HFFc6 (cell line): ENCODE measurements around the gene FAM53B. TPM values are rescaled to one million over a fixed set of nuclear protein-coding genes. Genes with fewer than 3 reads are reported as not detected.

Experiments
- DNase-seq: peaks from one replicate; pipeline ENCODE4 v3.0.0-alpha.2; 2018
- H3K27ac Mint-ChIP-seq: 2 replicates; pipeline ENCODE4 v1.8.0; 2020; ENCODE audit warnings: mild to moderate bottlenecking, mixed read lengths
- H3K27me3 Mint-ChIP-seq: 2 replicates; pipeline ENCODE4 v1.8.0; 2021; ENCODE audit warnings: mild to moderate bottlenecking, moderate library complexity, mixed read lengths; ENCODE audit not compliant: insufficient read depth
- H3K36me3 Mint-ChIP-seq: 2 replicates; pipeline ENCODE4 v1.8.0; 2021; ENCODE audit warnings: low read depth, mixed read lengths
- H3K4me1 Mint-ChIP-seq: 2 replicates; pipeline ENCODE4 v1.8.0; 2020; ENCODE audit warnings: low read depth, mixed read lengths
- H3K4me3 Mint-ChIP-seq: 2 replicates; pipeline ENCODE4 v1.8.0; 2020; ENCODE audit warnings: mild to moderate bottlenecking, moderate library complexity, mixed read lengths
- H3K9me3 Mint-ChIP-seq: 2 replicates; pipeline ENCODE4 v1.8.0; 2020; ENCODE audit warnings: mild to moderate bottlenecking, mixed read lengths
- total RNA-seq, 6 experiments: library from RNA; stranded (reverse); fragmentation: NEBNext Ultra II Directional; extraction: Animal tissue kit (Norgen Biotek cat#: 25700); gene quantifications; 2 replicates in 1 of 6; 3 replicates in 5 of 6; pipeline ENCODE4 v1.2.3, GENCODE V29; 2021
- TF ChIP-seq, protein P1 (sequence below): fragments of 200-600 bp; sonication (generic); IDR thresholded peaks from 2 replicates; pipeline ENCODE4 v1.5.0; 2021; ENCODE audit warnings: antibody characterized with exemption, mild to moderate bottlenecking

FAM53B gene
- total RNA-seq, 6 experiments from 2014 or later, result 9.3 to 10.6 (median 10.4) TPM

DNA sequence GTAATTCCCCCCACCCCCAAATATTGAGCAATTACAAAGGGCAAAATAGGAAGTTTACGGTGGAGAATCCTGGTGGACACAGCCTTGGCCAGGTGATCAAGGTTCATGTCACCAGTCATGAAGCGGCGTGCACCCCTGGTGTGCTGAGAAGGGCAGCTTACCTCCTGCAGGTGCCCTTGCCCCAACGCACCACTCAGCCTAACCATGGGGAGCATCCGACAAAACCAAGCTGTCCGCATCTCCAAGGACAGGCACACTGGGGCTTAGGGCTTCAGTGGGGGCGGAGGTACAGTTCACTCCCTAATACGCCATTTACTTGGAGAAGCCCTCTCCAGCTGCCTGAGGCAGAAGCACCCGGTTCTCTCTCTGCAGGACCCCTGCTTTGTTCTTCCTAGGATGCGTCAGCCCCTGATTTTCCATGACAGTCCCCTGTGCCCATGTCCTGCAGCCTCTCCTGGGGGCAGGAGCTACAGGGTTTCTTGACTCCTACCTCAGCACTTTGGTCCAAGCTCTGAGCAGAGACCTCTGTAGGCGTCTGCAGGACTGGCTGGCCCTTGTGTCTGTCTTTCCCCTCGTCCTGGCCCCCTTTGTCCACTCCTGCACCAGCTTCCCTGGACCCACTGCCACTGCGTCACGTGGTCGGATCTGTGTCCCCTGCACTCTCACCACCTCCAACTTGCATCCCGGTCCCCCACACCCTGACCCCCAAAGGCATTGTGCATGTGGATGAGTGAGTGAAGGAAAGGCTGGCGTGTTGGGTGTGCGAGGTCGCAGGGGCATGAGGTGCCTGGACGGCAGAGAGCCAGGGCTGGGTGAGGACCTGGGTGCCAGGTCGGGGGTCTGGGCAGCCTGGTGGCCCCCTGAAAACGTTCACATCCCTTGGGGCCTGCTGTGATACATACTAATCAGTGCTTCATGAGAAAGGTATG is 168.8 kb downstream of the FAM53B start:
- no peak overlapping the region for H3K4me3 Mint-ChIP-seq
- no peaks in the 10 kb centered on the region for H3K36me3 Mint-ChIP-seq
- TF ChIP-seq, protein P1, sequence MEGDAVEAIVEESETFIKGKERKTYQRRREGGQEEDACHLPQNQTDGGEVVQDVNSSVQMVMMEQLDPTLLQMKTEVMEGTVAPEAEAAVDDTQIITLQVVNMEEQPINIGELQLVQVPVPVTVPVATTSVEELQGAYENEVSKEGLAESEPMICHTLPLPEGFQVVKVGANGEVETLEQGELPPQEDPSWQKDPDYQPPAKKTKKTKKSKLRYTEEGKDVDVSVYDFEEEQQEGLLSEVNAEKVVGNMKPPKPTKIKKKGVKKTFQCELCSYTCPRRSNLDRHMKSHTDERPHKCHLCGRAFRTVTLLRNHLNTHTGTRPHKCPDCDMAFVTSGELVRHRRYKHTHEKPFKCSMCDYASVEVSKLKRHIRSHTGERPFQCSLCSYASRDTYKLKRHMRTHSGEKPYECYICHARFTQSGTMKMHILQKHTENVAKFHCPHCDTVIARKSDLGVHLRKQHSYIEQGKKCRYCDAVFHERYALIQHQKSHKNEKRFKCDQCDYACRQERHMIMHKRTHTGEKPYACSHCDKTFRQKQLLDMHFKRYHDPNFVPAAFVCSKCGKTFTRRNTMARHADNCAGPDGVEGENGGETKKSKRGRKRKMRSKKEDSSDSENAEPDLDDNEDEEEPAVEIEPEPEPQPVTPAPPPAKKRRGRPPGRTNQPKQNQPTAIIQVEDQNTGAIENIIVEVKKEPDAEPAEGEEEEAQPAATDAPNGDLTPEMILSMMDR, result no peak
- H3K9me3 Mint-ChIP-seq, result no peaks in the 10 kb centered on the region
- DNase-seq, result no peak
- no peaks in the 10 kb centered on the region for H3K4me1 Mint-ChIP-seq
- no peak overlapping the region for H3K27ac Mint-ChIP-seq
- peaks cover 57% of the 10 kb centered on the region for H3K27me3 Mint-ChIP-seq

- TF ChIP-seq, protein P1, result no peak
- Mint-ChIP-seq H3K9me3 (no peaks in the 10 kb centered on the region), H3K4me1 (no peaks in the 10 kb centered on the region), H3K4me3 (no peak overlapping the region), H3K36me3 (no peaks in the 10 kb centered on the region), H3K27me3 (peaks cover 62% of the 10 kb centered on the region), H3K27ac (no peak overlapping the region)
- no peak for DNase-seq
Observed at GRCh38 chr10:124574456-124575070, 169.6 kb downstream of the FAM53B start.

- Mint-ChIP-seq H3K36me3 (no peaks in the 10 kb centered on the region), H3K27me3 (peaks cover 63% of the 10 kb centered on the region), H3K9me3 (no peaks in the 10 kb centered on the region), H3K4me1 (no peaks in the 10 kb centered on the region), H3K4me3 (no peak overlapping the region), H3K27ac (no peak overlapping the region)
- DNase-seq, result no peak
- TF ChIP-seq, protein P1, result no peak
Observed at GRCh38 chr10:124573726-124574455, 170.3 kb downstream of the FAM53B start.

DNA sequence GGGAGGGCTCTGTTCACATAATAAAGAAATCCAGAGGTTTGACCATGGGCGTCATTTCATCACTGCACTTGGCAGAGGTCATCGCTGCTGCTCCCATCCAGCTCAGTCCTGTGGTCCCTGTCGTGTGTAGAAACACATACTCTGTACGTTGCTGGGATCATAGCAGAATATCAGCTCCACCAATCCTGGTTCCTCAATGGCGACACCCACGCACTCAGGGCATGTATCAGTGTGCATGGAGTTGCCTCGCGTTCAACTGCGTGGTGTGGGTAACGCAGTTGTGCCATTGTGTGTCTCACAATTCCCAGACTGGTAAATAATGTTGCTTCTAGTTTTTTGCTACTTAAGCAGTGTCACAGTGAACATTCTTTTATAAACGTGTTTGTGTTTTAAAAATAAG is 171.4 kb downstream of the FAM53B start:
- no peaks in the 10 kb centered on the region for H3K4me1 Mint-ChIP-seq
- no peak for DNase-seq
- H3K27me3 Mint-ChIP-seq, result peaks cover 62% of the 10 kb centered on the region
- H3K27ac Mint-ChIP-seq, result no peak overlapping the region
- H3K4me3 Mint-ChIP-seq, result no peak overlapping the region
- H3K36me3 Mint-ChIP-seq, result no peaks in the 10 kb centered on the region
- no peaks in the 10 kb centered on the region for H3K9me3 Mint-ChIP-seq
- TF ChIP-seq, protein P1, result no peak

- Mint-ChIP-seq H3K9me3 (no peaks in the 10 kb centered on the region), H3K27ac (no peak overlapping the region), H3K36me3 (no peaks in the 10 kb centered on the region), H3K27me3 (peaks cover 49% of the 10 kb centered on the region), H3K4me3 (no peak overlapping the region), H3K4me1 (no peaks in the 10 kb centered on the region)
- TF ChIP-seq, protein P1, result no peak
- no peak for DNase-seq
Observed at GRCh38 chr10:124570646-124571045, 173.5 kb downstream of the FAM53B start.
